PC-9 (cell line): Measurements from ENCODE around the gene OR2V1. TPM values are rescaled to one million over a fixed set of nuclear protein-coding genes. Genes with fewer than 3 reads are reported as not detected.

Source experiments
- BruUV-seq: library from RNA; stranded (reverse); fragments of 400-500 nt; replicated peaks from 2 replicates; lab custom pipeline; 2021; lab: Mats Ljungman, UMichigan
- CTCF ChIA-PET: fragments of 300-600 bp; sonication (Branson Sonifier 250); formaldehyde crosslinking; loops from one replicate; lab custom pipeline; 2022; ENCODE audit warnings: antibody characterized with exemption; lab: Charles Lee
- POLR2A ChIA-PET: fragments of 300-600 bp; sonication (Branson Sonifier 250); formaldehyde crosslinking; loops from one replicate; lab custom pipeline; 2022; ENCODE audit warnings: antibody characterized with exemption; ENCODE audit not compliant: unreplicated experiment; lab: Charles Lee
- DNase-seq, 2 experiments: peaks; one replicate each; pipeline versions ENCODE4 v3.0.0 to v3.0.0-alpha.2; 2015 to 2022; ENCODE audit warnings: mixed read lengths in 1 of 2
- H2AFZ ChIP-seq: fragments of 200-600 bp; sonication (generic); 2 replicates; pipeline ENCODE4 v1.8.1; 2017; ENCODE audit warnings: antibody characterized with exemption
- H3F3A ChIP-seq: fragments of 200-600 bp; sonication (generic); 2 replicates; pipeline ENCODE4 v1.8.1; 2017; ENCODE audit warnings: antibody characterized with exemption, mild to moderate bottlenecking, low read depth; ENCODE audit not compliant: insufficient read depth
- H3K27ac ChIP-seq: fragments of 200-600 bp; sonication (generic); 2 replicates; pipeline ENCODE4 v1.6.1; 2016; ENCODE audit warnings: mixed run types
- H3K27me3 ChIP-seq: fragments of 200-600 bp; sonication (generic); 2 replicates; pipeline ENCODE4 v1.6.1; 2016; ENCODE audit warnings: low read depth, mixed run types; ENCODE audit not compliant: insufficient read depth
- H3K36me3 ChIP-seq: fragments of 200-600 bp; sonication (generic); 2 replicates; pipeline ENCODE4 v1.6.1; 2016; ENCODE audit warnings: low read depth, mixed run types
- H3K4me1 ChIP-seq: fragments of 200-600 bp; sonication (generic); replicated peaks from 2 replicates; pipeline ENCODE4 v1.6.1; 2016; ENCODE audit warnings: mixed run types; ENCODE audit not compliant: insufficient read depth
- H3K4me2 ChIP-seq: fragments of 200-600 bp; sonication (generic); 2 replicates; pipeline ENCODE4 v1.6.1; 2017; ENCODE audit warnings: mixed run types
- H3K4me3 ChIP-seq: fragments of 200-600 bp; sonication (generic); 2 replicates; pipeline ENCODE4 v1.6.1; 2016; ENCODE audit warnings: mixed run types
- H3K79me2 ChIP-seq: fragments of 200-600 bp; sonication (generic); 2 replicates; pipeline ENCODE4 v1.6.1; 2017; ENCODE audit warnings: low read depth, mixed run types
- H3K9me2 ChIP-seq: fragments of 200-600 bp; sonication (generic); 2 replicates; pipeline ENCODE4 v1.8.1; 2017; ENCODE audit warnings: mild to moderate bottlenecking; ENCODE audit not compliant: insufficient read depth
- H3K9me3 ChIP-seq: fragments of 200-600 bp; sonication (generic); 2 replicates; pipeline ENCODE4 v1.8.1; 2016; ENCODE audit warnings: low read depth; ENCODE audit not compliant: insufficient read depth
- H4K20me1 ChIP-seq: fragments of 200-600 bp; sonication (generic); 2 replicates; pipeline ENCODE4 v1.8.1; 2017; ENCODE audit not compliant: insufficient read depth
- CTCF ChIP-seq: fragments of 200-600 bp; sonication (generic); conservative IDR thresholded peaks from 2 replicates; pipeline ENCODE4 v1.6.1; 2017; ENCODE audit warnings: mixed run types, antibody characterized with exemption, mild to moderate bottlenecking, moderate library complexity
- EZH2 ChIP-seq: fragments of 200-600 bp; sonication (generic); IDR thresholded peaks from 2 replicates; pipeline ENCODE4 v1.8.0; 2017; ENCODE audit warnings: antibody characterized with exemption, low read depth
- intact Hi-C: fragments of 100-400 bp; cut with micrococcal nuclease; formaldehyde crosslinking; loops from one replicate; pipeline ENCODE4 v1.10.0; 2022; ENCODE audit not compliant: unreplicated experiment
- total RNA-seq: library from RNA; stranded (reverse); gene quantifications from 2 replicates; pipeline ENCODE4 v1.2.3, GENCODE V29; 2021

Gene OR2V1
- total RNA-seq, 1 experiment from 2014 or later: not detected

- no peaks in the 10 kb centered on the region for H3K27me3 ChIP-seq
- POLR2A ChIA-PET: no interaction called here
- no peak overlapping the region for H3K4me2 ChIP-seq
- no peaks in the 10 kb centered on the region for H3K4me1 ChIP-seq
- no peak overlapping the region for H2AFZ ChIP-seq
- no TSS peak for BruUV-seq
- no peak overlapping the region for H3K4me3 ChIP-seq
- CTCF ChIA-PET: no interaction called here
- H3K9me2 ChIP-seq: no peaks in the 10 kb centered on the region
- intact Hi-C loops: no loop called here
- H3K9me3 ChIP-seq: no peaks in the 10 kb centered on the region
- no peak for DNase-seq
- H3F3A ChIP-seq: no peaks in the 10 kb centered on the region
- no peaks in the 10 kb centered on the region for H3K36me3 ChIP-seq
- no peak for TF ChIP-seq CTCF
- no peak for TF ChIP-seq EZH2
- H4K20me1 ChIP-seq: no peaks in the 10 kb centered on the region
- no peaks in the 10 kb centered on the region for H3K79me2 ChIP-seq
- no peak overlapping the region for H3K27ac ChIP-seq
These were observed 42.7 kb upstream of the OR2V1 start for GRCh38 chr5:181173420-181174342.

- Histone ChIP-seq H3K79me2 (no peaks in the 10 kb centered on the region), H3K27me3 (no peaks in the 10 kb centered on the region), H3K9me3 (no peaks in the 10 kb centered on the region), H3K4me3 (no peak overlapping the region), H3K4me2 (no peak overlapping the region), H4K20me1 (no peaks in the 10 kb centered on the region), H3K9me2 (no peaks in the 10 kb centered on the region), H3K4me1 (no peaks in the 10 kb centered on the region), H2AFZ (no peak overlapping the region), H3F3A (no peaks in the 10 kb centered on the region), H3K36me3 (no peaks in the 10 kb centered on the region), H3K27ac (no peak overlapping the region)
- ChIA-PET CTCF (interaction anchor here (1.2 kb wide), 1 partner anchor 12 kb away, joined by 7 read pairs; no protein-coding TSS in a partner anchor), POLR2A (no interaction called here)
- DNase-seq: no peak
- TF ChIP-seq CTCF (no peak), EZH2 (no peak)
- intact Hi-C loops: no loop called here
- BruUV-seq: no TSS peak
These were observed 42.1 kb upstream of the OR2V1 start for GRCh38 chr5:181173027-181173419.

GRCh38 chr5:181171782-181172181 lies 40.8 kb upstream of the OR2V1 start:
- Histone ChIP-seq H3K9me3 (no peaks in the 10 kb centered on the region), H3F3A (no peaks in the 10 kb centered on the region), H3K4me3 (no peak overlapping the region), H4K20me1 (no peaks in the 10 kb centered on the region), H2AFZ (no peak overlapping the region), H3K79me2 (no peaks in the 10 kb centered on the region), H3K4me2 (no peak overlapping the region), H3K27ac (no peak overlapping the region), H3K4me1 (no peaks in the 10 kb centered on the region), H3K36me3 (no peaks in the 10 kb centered on the region), H3K27me3 (no peaks in the 10 kb centered on the region), H3K9me2 (no peaks in the 10 kb centered on the region)
- POLR2A ChIA-PET: no interaction called here
- no TSS peak for BruUV-seq
- no peak for DNase-seq
- CTCF ChIA-PET: no interaction called here
- TF ChIP-seq EZH2 (no peak), CTCF (no peak)
- intact Hi-C loops: no loop called here
